GM21360 (cell line): ENCODE data around the gene BCAS3.

Experiments used
- ATAC-seq: cut with Tn5 transposase; IDR thresholded peaks from one replicate; pipeline ENCODE4 v1.9.1; 2021; ENCODE audit warnings: mild to moderate bottlenecking, moderate library complexity; ENCODE audit not compliant: unreplicated experiment

Gene BCAS3

GRCh38 chr17:61097781-61098180 is 420.1 kb downstream of the BCAS3 start:
- no peak for ATAC-seq

DNA sequence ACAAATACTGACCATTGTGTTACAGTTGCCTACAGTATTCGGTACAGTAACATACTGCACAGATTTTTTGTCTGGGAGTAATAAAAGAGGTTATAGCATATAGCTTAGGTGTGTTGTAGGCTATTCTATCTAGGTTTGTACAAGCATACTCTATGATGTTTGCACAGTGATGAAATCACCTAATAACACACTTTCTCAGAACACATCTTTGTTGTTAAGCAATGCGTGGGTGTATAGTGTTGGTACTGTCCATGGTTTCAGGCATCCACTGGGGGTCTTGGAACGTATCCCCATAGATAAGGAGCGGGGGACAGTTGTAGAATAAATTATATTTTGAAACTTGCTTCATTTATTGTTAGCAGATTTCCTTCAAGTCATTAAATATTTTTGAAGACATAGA is 428.7 kb downstream of the BCAS3 start:
- ATAC-seq = no peak

GRCh38 chr17:61116577-61116976 is 438.9 kb downstream of the BCAS3 start:
- no peak for ATAC-seq

DNA sequence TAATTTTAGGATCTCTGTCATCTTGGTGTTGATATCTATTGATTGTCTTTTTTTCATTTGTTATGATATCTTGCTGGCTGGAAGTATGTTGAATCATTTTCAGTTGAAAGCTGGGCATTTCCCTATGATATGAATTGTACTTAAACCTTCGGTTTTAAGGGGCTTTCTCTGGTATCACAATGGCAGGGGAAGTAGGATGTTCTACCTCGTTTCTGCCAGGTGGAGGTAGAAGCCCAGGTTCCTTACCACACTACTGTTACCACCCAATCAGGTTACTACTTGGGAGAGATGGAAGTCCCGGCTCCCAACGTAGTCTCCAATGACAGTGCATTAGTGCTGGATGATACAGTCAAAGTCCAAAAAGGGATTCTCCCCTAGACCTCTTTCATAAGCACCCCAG is 440.3 kb downstream of the BCAS3 start:
- ATAC-seq = no peak

DNA sequence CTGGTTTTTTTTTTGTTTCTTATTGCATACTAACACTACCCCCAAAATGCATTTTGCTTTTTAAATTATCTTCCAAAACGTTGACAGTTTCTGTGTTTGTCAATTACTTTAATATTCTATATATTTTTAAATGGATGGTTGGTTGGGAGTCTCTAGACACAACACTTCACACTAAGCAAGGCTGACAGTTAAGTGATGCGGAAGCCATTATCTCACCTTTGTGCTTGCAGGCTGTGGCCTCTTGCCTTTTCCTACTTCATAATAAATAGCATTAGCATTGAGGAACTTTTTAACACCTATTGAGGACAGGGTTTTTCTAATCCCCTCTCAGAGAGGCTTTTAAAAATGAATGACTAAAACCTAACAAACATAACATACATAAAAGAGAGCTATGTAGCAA is 441.2 kb downstream of the BCAS3 start:
- ATAC-seq = no peak

GRCh38 chr17:61122326-61122913 is 444.8 kb downstream of the BCAS3 start:
- ATAC-seq = no peak

DNA sequence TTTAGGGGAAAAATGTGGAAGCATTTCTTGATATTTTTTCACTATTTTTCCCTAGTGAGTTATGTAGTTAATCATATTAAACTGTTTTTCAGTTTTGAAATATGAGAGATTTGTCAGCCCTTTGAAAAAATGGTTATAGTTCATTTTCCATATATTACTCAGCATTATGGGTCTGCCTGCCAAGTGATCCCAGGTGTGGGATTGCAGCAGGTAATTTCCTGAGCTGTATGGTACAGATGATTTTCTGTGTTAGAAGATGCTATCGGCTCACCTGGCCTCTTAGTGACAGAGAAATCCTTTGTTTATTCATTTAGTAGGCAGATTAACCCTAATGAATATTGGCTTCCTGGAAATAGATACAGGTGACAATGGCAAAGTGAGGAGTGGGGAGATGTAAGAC is 446.9 kb downstream of the BCAS3 start:
- ATAC-seq = no peak

- ATAC-seq = no peak
Observed at GRCh38 chr17:61126473-61127249, 449.0 kb downstream of the BCAS3 start.

GRCh38 chr17:61127960-61128359 is 450.3 kb downstream of the BCAS3 start:
- ATAC-seq = no peak

DNA sequence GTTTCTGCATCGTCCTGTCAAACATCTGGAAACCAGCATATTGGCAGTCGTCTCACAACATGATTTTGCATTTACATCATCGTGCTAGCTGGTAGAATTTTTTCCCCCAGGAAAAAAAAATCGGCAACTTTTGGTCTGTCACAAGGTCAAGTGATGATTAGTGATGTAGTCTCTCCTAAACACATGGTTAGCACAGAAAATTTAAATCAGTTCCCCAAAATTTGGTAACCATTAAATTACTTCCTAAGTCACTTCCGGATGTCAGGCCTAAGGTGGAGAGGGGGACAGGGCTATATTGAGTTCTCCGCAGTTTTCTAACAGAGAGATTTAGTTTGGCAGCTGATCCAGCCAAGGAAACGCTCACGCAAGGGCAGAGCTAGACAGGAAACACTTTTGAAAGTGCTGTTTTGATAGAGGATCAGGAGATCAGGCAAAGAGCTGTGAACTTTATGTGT is 451.0 kb downstream of the BCAS3 start:
- no peak for ATAC-seq

DNA sequence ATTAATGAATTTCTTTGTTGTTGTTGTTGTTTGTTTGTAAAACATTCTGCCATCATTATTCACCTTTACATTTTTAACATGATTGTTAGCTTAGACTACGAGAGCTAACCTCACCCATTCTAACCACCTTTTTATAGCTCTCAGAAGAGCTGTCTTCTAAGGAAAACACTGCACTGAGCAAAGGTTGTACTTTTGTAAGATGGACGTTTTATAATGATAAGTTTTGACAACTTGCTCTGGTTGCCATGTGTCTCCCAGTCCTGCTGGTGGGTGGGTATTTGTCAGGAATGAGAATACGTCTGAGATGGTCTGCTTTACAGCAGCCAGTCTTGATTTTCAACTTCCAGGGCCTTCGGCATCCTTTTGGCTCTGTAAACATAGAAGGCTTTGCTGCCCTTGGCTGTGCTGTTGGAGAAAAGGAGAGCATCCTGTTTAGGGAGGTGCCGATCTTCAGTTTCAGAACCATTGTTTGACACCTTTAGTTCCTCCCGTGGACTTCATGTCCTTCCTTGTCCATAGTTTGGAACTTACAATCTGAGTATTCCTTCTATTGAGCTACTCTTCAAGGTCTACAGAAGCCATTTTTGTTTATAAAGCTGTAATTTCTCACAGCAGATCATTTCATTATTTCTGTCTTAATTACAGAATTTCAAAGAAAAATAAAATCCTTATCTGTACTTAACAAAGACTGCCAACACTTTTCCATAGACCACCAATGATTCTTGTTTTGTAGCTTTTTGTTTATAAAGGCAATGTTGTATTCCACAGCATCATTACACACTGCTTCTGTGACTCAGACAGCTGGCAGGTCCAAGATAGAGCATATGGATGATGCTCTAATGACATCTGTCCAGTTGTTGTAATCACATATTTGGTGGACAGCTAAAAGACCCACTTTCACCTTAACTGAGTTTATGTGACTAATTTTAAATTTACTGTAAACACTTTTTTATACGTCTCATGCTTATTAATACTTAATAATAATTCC is 451.9 kb downstream of the BCAS3 start:
- ATAC-seq = no peak

- no peak for ATAC-seq
Observed at GRCh38 chr17:61130330-61130729, 452.7 kb downstream of the BCAS3 start.

GRCh38 chr17:61131585-61131984 is 453.9 kb downstream of the BCAS3 start:
- ATAC-seq = no peak

DNA sequence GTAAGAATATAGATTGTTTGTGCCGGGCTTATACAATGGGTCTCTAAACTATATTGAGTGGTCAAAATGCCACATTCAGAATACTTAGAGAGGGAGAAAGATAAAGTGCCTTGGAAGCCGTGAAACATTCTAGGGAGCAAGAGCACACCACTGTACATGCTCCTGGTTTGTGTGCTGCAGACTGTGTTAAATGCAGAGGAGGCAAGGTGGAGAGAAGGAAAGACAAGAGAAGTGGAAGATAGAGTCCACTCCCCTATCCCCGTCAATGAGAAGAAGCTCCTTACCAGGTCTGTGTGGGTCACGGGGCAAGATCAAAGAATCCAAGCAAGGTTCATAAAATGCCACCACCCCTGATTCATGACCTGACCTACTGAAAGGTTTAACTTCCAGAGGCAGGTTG is 454.9 kb downstream of the BCAS3 start:
- ATAC-seq = no peak

- no peak for ATAC-seq
Observed at GRCh38 chr17:61133853-61134252, 456.2 kb downstream of the BCAS3 start.

DNA sequence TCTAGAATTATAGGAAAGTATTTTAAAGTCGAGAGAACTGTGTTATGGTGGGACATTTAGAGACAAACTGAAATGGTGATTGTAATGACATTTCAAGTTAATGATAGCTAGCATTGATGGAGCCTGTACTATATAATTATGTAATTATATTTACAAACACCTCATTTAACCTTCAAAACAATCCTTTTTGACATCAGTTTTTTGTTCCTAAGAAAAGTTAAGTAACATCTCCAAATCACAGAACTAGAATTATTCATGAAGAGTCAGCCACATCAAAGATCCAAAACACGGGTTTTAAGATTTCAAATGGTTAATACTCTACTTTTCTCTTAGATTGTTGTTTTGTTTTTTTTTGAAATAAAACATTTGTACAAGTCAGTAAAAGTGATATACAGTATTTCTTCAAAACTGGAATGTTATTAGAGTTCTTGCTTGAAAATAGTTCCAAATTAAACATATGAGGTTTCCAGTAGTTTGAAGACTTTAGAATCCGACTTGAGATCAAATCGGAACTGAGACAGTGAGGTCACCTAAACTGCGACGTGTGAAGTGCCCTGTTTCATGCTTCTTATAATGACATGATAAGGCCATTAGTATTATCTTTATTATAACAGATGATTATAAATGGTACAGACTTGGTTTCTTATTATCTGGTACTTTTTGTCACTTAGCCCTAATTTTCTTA is 457.0 kb downstream of the BCAS3 start:
- ATAC-seq = no peak

- no peak for ATAC-seq
Observed at GRCh38 chr17:61135782-61136181, 458.1 kb downstream of the BCAS3 start.

- ATAC-seq = no peak
Observed at GRCh38 chr17:61136296-61136695, 458.6 kb downstream of the BCAS3 start.

DNA sequence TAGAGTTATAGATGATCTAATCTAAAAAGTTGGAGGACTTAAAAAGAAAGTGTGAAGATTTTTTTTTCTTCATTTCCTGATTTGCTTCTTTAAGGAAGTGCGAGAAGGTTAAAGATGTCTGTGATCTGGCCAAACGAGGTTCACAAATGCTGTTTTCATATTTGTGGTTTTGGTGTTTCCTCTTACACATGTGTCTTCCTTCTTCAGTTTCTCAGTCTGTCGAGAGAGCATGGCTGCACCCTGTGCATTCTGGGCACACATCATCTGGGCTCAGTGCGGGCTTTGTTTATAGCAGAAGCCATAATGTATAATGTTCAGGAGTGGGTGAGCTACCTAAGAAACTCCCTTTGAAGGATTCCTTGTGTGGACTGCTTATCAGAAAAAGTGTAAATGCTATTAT is 461.6 kb downstream of the BCAS3 start:
- ATAC-seq = peak; percentile 93

- no peak for ATAC-seq
Observed at GRCh38 chr17:61140081-61140786, 462.6 kb downstream of the BCAS3 start.
